Measurements from ENCODE around the gene KIAA2012. TPM values are rescaled to one million over a fixed set of nuclear protein-coding genes. Genes with fewer than 3 reads are reported as not detected.

KIAA2012 gene
- total and polyA plus RNA-seq, 5 donors = not detected

DNA sequence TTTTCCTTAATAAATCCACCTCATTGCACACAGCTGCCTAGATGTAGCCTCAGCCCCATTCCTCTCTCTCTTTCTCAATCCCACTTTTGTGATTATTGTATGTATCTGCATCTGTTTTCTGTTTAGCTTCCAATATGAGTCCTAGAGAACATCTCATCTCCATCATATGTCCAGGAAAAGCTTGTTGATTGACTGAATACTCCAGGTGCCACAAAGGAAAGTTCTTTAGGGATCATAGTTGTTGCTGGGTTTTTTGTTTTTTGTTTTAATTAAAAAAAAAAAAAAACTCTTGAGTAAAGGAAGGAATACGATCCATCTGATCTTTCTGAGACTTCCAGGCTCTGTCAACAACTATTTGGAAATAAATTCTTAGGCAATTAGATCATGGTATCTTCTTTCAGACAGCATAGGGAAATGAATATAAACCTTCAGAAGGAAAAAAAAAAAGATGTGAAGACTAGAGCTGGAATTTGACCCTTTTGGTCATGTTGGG is 42.5 kb downstream of the KIAA2012 start:
- Histone ChIP-seq H3K4me3 (ENCODE audit: low read length) (no peak overlapping the region), H3K27me3 (ENCODE audit: control insufficient read depth, insufficient read depth) (no peaks in the 10 kb centered on the region), H3K9me3 (ENCODE audit: control insufficient read depth, low read length) (no peaks in the 10 kb centered on the region), H3K4me1 (ENCODE audit: control insufficient read depth, insufficient read depth, low read length) (no peaks in the 10 kb centered on the region), H3K27ac (ENCODE audit: low read length) (no peak overlapping the region)
- 30% methylated on average over 1 of the region's 1 CpG for WGBS
- DNase-seq (no peak), ATAC-seq (no peak)
- intact Hi-C loops (cut with DNase I) = no loop called here

DNA sequence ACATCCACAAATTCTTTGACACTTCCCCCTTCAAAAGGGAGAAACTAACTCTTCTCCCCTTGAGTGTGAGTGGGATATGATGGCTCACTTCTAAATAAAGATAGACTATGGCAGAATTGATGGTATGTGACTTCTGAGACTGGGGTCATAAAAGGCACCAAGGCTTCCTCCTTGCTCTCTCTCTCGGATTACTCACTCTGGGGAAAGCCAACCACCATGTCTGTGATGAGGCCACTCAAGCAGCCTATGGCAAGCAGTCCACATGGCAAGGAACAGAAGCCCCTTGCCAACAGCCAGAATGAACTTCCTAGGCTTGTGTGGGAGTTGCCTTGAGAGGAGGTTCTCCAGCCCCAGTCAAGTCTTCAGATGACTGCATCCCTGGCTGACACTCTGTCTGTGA is 43.6 kb downstream of the KIAA2012 start:
- Histone ChIP-seq H3K4me1 (ENCODE audit: control insufficient read depth, insufficient read depth, low read length) (no peaks in the 10 kb centered on the region), H3K27ac (ENCODE audit: low read length) (no peak overlapping the region), H3K27me3 (ENCODE audit: control insufficient read depth, insufficient read depth) (no peaks in the 10 kb centered on the region), H3K4me3 (ENCODE audit: low read length) (no peak overlapping the region), H3K9me3 (ENCODE audit: control insufficient read depth, low read length) (no peaks in the 10 kb centered on the region)
- DNase-seq (no peak), ATAC-seq (no peak)
- 82% methylated on average over 1 of the region's 1 CpG for WGBS
- intact Hi-C loops (cut with DNase I) = no loop called here

- no peak overlapping the region for H3K27ac ChIP-seq (ENCODE audit: low read length)
- no peaks in the 10 kb centered on the region for H3K27me3 ChIP-seq (ENCODE audit: control insufficient read depth, insufficient read depth)
- no peak for ATAC-seq
- H3K4me3 ChIP-seq (ENCODE audit: low read length) = no peak overlapping the region
- 64% methylated on average over 1 of the region's 1 CpG for WGBS
- no peaks in the 10 kb centered on the region for H3K9me3 ChIP-seq (ENCODE audit: control insufficient read depth, low read length)
- no peak for DNase-seq
- intact Hi-C loops (cut with DNase I) = no loop called here
- H3K4me1 ChIP-seq (ENCODE audit: control insufficient read depth, insufficient read depth, low read length) = no peaks in the 10 kb centered on the region
Measured at GRCh38 chr2:202118168-202118567, 45.1 kb downstream of the KIAA2012 start.

GRCh38 chr2:202120828-202121227 is 47.8 kb downstream of the KIAA2012 start:
- DNase-seq (no peak), ATAC-seq (no peak)
- Histone ChIP-seq H3K9me3 (ENCODE audit: control insufficient read depth, low read length) (no peaks in the 10 kb centered on the region), H3K27ac (ENCODE audit: low read length) (no peak overlapping the region), H3K4me3 (ENCODE audit: low read length) (no peak overlapping the region), H3K27me3 (ENCODE audit: control insufficient read depth, insufficient read depth) (no peaks in the 10 kb centered on the region), H3K4me1 (ENCODE audit: control insufficient read depth, insufficient read depth, low read length) (no peaks in the 10 kb centered on the region)
- WGBS = 75% methylated on average over 3 of the region's 3 CpGs
- intact Hi-C loops (cut with DNase I) = no loop called here

GRCh38 chr2:202121532-202122162 is 48.6 kb downstream of the KIAA2012 start:
- no peak overlapping the region for H3K4me3 ChIP-seq (ENCODE audit: low read length)
- no peaks in the 10 kb centered on the region for H3K4me1 ChIP-seq (ENCODE audit: control insufficient read depth, insufficient read depth, low read length)
- ATAC-seq = peak; percentile 51 to 66
- no peaks in the 10 kb centered on the region for H3K27me3 ChIP-seq (ENCODE audit: control insufficient read depth, insufficient read depth)
- no peak overlapping the region for H3K27ac ChIP-seq (ENCODE audit: low read length)
- H3K9me3 ChIP-seq (ENCODE audit: control insufficient read depth, low read length) = no peaks in the 10 kb centered on the region
- no peak for DNase-seq
- intact Hi-C loops (cut with DNase I) = no loop called here
- 63% methylated on average over 9 of the region's 9 CpGs for WGBS

DNA sequence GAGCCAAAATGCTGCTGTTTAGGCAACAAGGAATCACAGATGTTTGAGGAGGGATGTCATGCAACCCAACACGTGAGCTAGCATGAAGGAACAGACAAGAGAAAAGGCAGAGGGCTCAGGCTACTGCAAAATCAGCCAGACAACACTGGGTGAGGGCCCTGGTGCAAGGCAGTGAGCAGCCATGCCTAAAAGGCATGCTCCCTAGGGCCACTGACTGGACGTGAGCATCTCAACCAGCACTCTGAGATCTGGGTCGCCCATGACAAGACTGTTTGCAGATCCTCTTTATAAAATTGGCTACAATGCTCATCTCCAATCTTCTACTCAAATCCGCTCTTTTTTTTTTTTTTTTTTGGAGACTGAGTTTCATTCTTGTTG is 49.1 kb downstream of the KIAA2012 start:
- intact Hi-C loops (cut with DNase I) = no loop called here
- H3K27me3 ChIP-seq (ENCODE audit: control insufficient read depth, insufficient read depth) = no peaks in the 10 kb centered on the region
- WGBS = 88% methylated on average over 4 of the region's 4 CpGs
- no peak for DNase-seq
- H3K4me3 ChIP-seq (ENCODE audit: low read length) = no peak overlapping the region
- no peaks in the 10 kb centered on the region for H3K4me1 ChIP-seq (ENCODE audit: control insufficient read depth, insufficient read depth, low read length)
- H3K27ac ChIP-seq (ENCODE audit: low read length) = no peak overlapping the region
- H3K9me3 ChIP-seq (ENCODE audit: control insufficient read depth, low read length) = no peaks in the 10 kb centered on the region
- ATAC-seq = no peak

DNA sequence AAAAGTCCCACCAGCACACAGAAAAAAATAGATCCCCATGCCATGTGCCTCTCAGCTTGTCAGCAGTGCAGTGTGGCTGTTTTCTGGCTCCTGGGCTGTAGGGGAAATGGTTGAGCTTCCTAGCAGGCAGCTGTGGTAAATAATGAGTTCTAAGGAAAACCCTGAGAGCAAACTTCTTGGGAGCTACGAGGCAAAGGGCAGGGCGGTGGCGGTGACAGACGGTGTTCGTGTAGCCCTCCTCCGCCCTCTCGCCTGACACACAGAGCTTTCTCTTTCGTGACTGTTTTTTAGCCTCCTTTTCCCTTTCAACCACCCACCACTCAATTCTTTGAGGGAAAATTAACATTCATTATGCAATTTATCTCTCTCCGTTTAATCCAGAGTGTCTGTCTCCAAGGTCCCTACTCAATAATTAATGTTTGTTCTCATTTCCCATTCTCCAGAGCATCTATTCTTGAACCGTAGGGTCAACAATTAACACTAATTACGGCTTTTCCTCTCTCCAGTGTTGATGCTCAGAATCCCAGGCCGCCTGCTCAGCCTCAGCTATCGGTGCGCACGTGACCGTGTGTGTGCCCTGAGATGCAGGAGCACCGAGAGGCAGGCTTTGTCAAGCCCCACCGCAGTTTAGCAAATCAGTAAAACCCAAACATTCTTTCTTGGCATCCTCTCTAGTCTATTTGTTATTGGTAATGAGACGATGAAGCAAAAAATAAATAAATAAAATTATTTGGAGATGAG is 50.1 kb downstream of the KIAA2012 start:
- Histone ChIP-seq H3K9me3 (ENCODE audit: control insufficient read depth, low read length) (no peaks in the 10 kb centered on the region), H3K4me3 (ENCODE audit: low read length) (no peak overlapping the region), H3K4me1 (ENCODE audit: control insufficient read depth, insufficient read depth, low read length) (no peaks in the 10 kb centered on the region), H3K27ac (ENCODE audit: low read length) (no peak overlapping the region), H3K27me3 (ENCODE audit: control insufficient read depth, insufficient read depth) (no peaks in the 10 kb centered on the region)
- intact Hi-C loops (cut with DNase I) = no loop called here
- DNase-seq = no peak
- no peak for ATAC-seq
- 49% methylated on average over 19 of the region's 19 CpGs for WGBS

DNA sequence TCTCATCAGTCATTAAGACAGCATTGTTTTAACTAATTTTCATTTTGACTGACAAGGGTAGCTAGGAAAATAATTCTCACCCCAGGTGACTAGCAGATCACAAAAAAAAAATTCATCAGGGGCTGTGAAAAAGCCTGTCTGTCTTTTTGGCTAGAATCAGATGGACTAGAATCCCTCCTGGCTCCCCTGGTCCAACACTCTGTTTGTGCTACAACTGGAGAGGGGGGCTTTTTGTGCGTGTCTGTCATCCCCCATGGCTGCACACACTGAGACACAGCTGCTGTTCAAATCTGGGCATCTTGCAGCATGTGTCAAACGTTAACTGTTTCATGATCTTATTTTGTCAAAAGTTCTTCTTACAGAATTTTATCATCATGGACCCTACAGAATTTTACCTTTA is 51.2 kb downstream of the KIAA2012 start:
- no peak overlapping the region for H3K4me3 ChIP-seq (ENCODE audit: low read length)
- DNase-seq (no peak), ATAC-seq (no peak)
- WGBS = 73% methylated on average over 2 of the region's 2 CpGs
- no peak overlapping the region for H3K27ac ChIP-seq (ENCODE audit: low read length)
- H3K4me1 ChIP-seq (ENCODE audit: control insufficient read depth, insufficient read depth, low read length) = no peaks in the 10 kb centered on the region
- no peaks in the 10 kb centered on the region for H3K9me3 ChIP-seq (ENCODE audit: control insufficient read depth, low read length)
- H3K27me3 ChIP-seq (ENCODE audit: control insufficient read depth, insufficient read depth) = no peaks in the 10 kb centered on the region
- intact Hi-C loops (cut with DNase I) = no loop called here

DNA sequence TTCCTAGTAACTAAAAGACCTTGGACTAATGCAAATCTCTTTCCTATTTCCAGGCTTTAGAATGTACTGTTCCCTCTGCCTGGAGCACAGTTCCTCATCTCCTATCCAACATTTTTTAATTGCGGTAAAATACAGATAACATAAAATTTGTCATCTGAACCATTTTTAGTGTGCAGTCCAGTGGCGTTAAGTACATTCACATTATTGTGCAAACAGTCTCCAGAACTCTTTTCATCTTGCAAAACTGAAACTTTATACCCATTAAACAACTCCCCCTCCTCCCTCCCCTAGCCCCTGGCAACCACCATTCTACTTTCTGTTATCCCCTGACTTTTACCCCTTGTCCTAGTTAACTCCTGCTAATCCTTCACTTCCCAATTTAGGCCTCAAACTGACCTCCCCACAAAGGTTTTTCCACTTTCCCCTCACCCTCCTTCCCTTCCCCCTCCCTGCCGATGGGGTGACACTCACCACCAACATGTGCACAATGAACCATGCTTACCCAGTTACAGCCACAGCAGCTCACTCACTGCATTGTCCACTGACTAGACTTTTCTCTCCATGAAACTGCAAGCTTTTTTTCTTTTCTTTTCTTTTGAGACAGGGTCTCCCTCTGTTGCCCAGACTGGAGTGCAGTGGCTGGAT is 54.8 kb downstream of the KIAA2012 start:
- ATAC-seq (peak in 1 of 2 donors; percentile 41), DNase-seq (no peak)
- intact Hi-C loops (cut with DNase I) = no loop called here
- no peak overlapping the region for H3K27ac ChIP-seq (ENCODE audit: low read length)
- H3K9me3 ChIP-seq (ENCODE audit: control insufficient read depth, low read length) = no peaks in the 10 kb centered on the region
- WGBS = 56% methylated on average over 3 of the region's 3 CpGs
- no peaks in the 10 kb centered on the region for H3K4me1 ChIP-seq (ENCODE audit: control insufficient read depth, insufficient read depth, low read length)
- no peak overlapping the region for H3K4me3 ChIP-seq (ENCODE audit: low read length)
- H3K27me3 ChIP-seq (ENCODE audit: control insufficient read depth, insufficient read depth) = no peaks in the 10 kb centered on the region

DNA sequence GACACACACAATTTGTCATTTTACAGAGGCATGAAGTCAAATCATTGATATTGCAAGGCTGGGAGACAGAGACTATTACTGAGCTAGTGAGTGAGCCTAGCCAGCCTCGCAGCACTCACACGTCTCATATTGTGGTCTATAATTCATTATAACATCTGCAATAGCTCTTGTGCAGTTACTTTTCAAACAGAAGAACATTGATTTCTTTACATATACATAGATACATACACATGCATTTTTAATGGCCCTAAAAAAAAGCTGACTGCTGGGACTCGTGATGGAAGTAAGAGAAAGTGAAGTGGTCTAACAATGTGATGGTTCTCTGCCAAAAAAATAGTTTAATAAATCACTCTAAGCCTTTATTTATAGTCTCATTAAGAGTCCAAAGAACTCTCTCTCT is 56.8 kb downstream of the KIAA2012 start:
- no peak overlapping the region for H3K4me3 ChIP-seq (ENCODE audit: low read length)
- ATAC-seq (no peak), DNase-seq (no peak)
- H3K27me3 ChIP-seq (ENCODE audit: control insufficient read depth, insufficient read depth) = no peaks in the 10 kb centered on the region
- intact Hi-C loops (cut with DNase I) = no loop called here
- H3K9me3 ChIP-seq (ENCODE audit: control insufficient read depth, low read length) = no peaks in the 10 kb centered on the region
- no peaks in the 10 kb centered on the region for H3K4me1 ChIP-seq (ENCODE audit: control insufficient read depth, insufficient read depth, low read length)
- WGBS = 62% methylated on average over 3 of the region's 3 CpGs
- no peak overlapping the region for H3K27ac ChIP-seq (ENCODE audit: low read length)

DNA sequence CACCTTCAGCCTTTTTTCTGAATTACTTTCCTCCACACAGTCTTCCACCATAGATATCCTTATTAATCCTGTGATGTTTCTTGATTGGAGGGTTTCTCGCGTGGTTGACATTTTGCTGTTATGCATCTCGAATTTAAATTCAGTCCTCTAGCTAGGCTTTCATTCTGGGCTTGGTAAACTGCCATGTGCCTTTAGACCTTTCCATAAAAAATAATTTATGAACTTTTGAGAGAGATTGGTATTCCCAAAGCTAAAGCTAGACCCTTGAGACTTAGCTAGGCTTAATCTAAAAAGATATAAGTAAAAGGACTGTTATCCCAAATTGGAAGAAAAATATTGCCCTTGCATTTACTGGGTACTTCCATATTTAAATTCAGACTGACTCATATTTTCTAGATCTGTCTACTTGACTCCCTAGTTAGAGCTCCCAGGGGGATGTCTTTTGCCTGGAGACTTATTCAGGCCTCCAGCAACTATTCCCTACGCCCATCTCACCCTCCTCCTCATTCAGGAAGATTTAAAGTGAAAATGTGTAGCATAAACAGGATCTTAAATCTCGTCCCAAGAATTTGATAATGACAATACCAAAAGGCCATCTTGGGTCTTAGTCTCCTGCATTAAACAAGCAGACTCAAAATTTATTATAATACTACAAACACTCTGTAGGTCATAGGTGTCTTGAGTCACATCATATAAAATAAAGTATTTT is 60.3 kb downstream of the KIAA2012 start:
- Histone ChIP-seq H3K27me3 (ENCODE audit: control insufficient read depth, insufficient read depth) (no peaks in the 10 kb centered on the region), H3K4me3 (ENCODE audit: low read length) (no peak overlapping the region), H3K27ac (ENCODE audit: low read length) (no peak overlapping the region), H3K9me3 (ENCODE audit: control insufficient read depth, low read length) (no peaks in the 10 kb centered on the region), H3K4me1 (ENCODE audit: control insufficient read depth, insufficient read depth, low read length) (no peaks in the 10 kb centered on the region)
- DNase-seq (no peak), ATAC-seq (no peak)
- intact Hi-C loops (cut with DNase I) = no loop called here
- 84% methylated on average over 5 of the region's 5 CpGs for WGBS
